GM10847 (cell line): ENCODE measurements around the gene MSI2.

Experiments used
- POLR2A ChIP-seq: IDR thresholded peaks from 2 replicates; pipeline ENCODE4 v1.6.1; 2011; ENCODE audit not compliant: insufficient read length; ENCODE audit errors: extremely low read depth

MSI2 gene

GRCh38 chr17:57588086-57588485 lies 331.8 kb downstream of the MSI2 start:
- TF ChIP-seq POLR2A = no peak

- TF ChIP-seq POLR2A = no peak
Measured at GRCh38 chr17:57589151-57590034, 333.1 kb downstream of the MSI2 start.

GRCh38 chr17:57593739-57594462 lies 337.6 kb downstream of the MSI2 start:
- no peak for TF ChIP-seq POLR2A

- TF ChIP-seq POLR2A = no peak
Measured at GRCh38 chr17:57594767-57595166, 338.4 kb downstream of the MSI2 start.

- TF ChIP-seq POLR2A = no peak
Measured at GRCh38 chr17:57595426-57595825, 339.1 kb downstream of the MSI2 start.

GRCh38 chr17:57595947-57596695 lies 339.8 kb downstream of the MSI2 start:
- TF ChIP-seq POLR2A = no peak

- no peak for TF ChIP-seq POLR2A
Measured at GRCh38 chr17:57597101-57597500, 340.8 kb downstream of the MSI2 start.

GRCh38 chr17:57597531-57598453 lies 341.5 kb downstream of the MSI2 start:
- TF ChIP-seq POLR2A = no peak

- TF ChIP-seq POLR2A = no peak
Measured at GRCh38 chr17:57599271-57600045, 343.1 kb downstream of the MSI2 start.

- no peak for TF ChIP-seq POLR2A
Measured at GRCh38 chr17:57600074-57600473, 343.8 kb downstream of the MSI2 start.

GRCh38 chr17:57601143-57601735 lies 344.9 kb downstream of the MSI2 start:
- no peak for TF ChIP-seq POLR2A

- TF ChIP-seq POLR2A = no peak
Measured at GRCh38 chr17:57602896-57603295, 346.6 kb downstream of the MSI2 start.

- TF ChIP-seq POLR2A = no peak
Measured at GRCh38 chr17:57603546-57603945, 347.2 kb downstream of the MSI2 start.
